Measurements from ENCODE around the gene ADRB1.

ADRB1 gene

GRCh38 chr10:114058297-114058696 is 14.6 kb downstream of the ADRB1 start:
- DNase-seq, result no peak

DNA sequence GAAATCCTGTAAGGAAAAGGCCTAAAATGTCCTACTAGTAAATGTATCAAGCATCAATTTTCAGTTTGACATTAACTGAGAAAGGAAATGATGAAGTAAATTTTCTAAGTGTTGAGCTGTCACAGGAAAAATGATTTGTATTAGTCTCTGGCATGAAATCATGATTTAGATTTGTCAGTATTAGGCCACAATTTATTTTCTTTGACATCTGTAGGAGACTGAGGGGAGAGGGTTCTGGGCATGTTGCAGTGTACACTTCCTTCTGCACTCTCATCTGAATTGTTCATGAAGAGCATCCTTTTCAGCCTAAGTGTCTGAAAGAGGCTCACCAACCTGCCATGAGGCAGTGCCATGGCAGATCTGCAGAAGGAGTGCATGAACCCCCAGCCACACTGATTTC is 15.9 kb downstream of the ADRB1 start:
- no peak for DNase-seq

DNA sequence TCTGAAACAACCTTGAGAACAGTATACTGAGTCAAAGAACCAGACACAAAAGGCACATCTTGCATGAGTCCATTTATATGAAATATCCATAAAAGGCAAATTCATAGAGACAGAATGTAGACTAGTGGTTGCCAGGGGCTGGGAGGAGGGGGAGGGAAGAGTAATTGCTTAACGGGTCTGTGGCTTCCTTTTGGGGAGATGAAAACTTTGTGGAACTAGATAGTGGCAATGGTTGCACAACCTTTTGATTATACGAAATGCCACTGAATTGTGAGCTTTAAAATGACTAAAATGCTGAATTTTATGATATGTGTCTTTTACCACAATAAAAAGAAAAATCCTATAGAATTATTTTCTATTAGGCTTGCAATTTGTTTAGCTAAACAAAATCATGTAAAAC is 16.8 kb downstream of the ADRB1 start:
- DNase-seq, result no peak

DNA sequence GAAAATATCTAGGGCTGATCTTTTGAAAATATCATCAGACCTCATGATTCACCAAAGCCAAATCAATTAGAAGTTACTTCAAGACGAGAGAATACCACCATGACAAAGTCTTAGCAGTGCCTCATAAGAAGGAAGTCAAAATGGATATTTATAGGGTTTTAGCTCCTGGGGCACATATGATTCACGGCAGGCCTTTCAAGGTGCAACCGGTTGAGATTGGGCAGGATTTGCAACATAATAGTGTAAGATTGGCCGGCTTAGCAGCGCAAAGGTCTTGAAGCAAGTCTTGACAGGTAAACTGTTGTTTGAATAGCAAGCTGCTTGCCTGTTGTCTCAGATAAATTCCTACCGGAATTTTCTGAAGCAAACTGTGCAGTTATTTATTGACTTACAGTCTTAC is 17.5 kb downstream of the ADRB1 start:
- no peak for DNase-seq

- DNase-seq, result no peak
Measured at GRCh38 chr10:114061789-114062188, 18.1 kb downstream of the ADRB1 start.

DNA sequence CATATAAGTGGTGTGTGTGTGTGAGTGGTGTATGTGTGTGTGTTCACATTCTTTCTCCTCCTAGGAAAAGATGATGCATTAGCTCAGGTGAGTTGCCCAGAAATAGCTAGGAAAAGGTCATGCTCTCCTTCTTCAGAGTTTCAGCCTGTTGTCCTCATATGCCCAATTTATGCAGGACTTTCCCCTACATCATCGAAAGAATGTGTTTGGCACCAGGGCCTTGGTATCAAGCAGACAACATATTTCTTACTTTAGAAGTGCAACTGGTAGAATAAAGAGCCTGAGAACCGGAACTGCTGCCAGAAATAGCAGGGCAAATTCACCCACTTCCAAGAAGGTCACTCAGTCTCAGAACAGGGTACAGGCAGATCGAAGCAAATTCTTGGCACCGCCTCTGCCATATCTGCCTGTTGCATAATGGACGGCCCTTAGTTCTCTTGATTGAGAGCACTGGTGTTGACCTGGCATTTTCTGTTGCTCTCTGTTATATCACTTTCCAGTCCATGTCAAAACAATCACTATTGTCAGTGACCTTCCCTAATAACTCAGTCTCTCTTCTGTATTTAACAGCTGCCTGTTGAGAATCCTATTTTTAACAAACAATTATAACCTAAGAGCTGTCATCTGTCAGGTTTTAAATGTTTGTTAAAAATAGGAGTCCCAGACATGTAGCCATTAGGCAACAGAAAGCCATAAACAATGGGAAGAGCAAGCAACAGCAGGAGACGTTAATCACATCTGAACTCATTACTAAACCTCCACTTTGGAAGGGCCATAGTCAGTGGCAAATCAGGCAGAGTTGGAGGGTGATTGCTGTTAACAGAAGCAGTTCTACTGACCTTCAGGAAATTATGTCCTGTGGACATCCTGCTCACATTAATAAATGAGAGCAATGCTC is 20.7 kb downstream of the ADRB1 start:
- DNase-seq, result no peak

DNA sequence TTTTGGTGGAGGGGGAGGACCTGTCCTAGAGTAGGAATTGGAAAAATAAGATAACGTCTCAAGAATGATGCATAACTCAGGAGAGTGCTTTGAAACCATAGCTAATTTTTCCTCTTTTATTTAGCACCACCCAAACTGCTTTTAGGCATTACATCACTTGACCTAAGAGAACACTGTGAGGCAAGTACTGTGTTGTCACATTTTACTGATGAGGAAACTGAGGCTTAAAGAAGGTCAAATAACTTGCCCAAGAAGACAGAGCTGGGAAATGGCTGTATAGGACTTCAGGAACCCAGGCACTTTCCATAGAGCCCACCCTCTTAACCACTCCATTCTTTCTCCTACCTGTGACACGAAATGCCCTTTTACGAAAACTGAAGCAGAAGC is 21.4 kb downstream of the ADRB1 start:
- no peak for DNase-seq

- DNase-seq, result no peak
Measured at GRCh38 chr10:114068054-114068707, 24.5 kb downstream of the ADRB1 start.

DNA sequence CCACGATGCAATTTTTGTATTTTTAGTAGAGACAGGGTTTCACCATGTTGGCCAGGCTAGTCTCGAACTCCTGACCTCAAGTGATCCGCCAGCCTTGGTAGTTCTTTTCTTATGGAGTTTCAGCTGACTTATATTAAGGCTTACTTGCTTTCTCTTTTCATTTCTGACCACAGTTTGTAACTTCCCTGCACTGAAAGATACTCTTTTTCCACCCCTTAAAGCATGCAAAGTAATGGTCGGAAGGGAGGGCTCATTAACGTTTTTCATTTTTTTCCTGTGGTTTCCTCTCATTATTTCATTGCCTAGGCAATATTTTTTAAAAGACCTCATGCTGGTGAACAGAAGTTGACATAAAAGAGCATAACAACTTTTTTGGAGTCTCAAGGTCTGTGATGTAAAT is 27.0 kb downstream of the ADRB1 start:
- no peak for DNase-seq

GRCh38 chr10:114071178-114071577 is 27.5 kb downstream of the ADRB1 start:
- DNase-seq, result no peak

GRCh38 chr10:114073395-114074186 is 29.9 kb downstream of the ADRB1 start:
- no peak for DNase-seq

- DNase-seq, result no peak
Measured at GRCh38 chr10:114075093-114075492, 31.4 kb downstream of the ADRB1 start.

DNA sequence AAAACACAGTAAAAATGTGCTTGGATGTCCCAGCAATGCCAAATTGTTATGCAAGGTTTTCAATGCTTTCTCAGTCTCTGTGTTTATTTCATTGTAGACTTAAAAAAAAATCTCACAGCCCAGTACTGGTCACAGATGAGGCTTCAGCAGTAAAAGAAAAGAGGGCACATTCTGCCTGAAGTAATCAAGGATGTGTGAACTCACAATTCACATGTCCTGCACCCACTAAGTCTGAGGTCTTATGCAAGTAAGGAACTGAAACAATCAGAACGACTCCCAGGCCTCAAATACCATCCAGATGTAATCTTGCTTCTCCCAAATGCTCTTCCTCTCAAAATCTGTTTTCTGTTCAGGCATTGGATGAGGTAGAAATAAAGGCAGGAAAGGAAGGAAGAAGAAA is 33.7 kb downstream of the ADRB1 start:
- no peak for DNase-seq

GRCh38 chr10:114077815-114078219 is 34.2 kb downstream of the ADRB1 start:
- no peak for DNase-seq

DNA sequence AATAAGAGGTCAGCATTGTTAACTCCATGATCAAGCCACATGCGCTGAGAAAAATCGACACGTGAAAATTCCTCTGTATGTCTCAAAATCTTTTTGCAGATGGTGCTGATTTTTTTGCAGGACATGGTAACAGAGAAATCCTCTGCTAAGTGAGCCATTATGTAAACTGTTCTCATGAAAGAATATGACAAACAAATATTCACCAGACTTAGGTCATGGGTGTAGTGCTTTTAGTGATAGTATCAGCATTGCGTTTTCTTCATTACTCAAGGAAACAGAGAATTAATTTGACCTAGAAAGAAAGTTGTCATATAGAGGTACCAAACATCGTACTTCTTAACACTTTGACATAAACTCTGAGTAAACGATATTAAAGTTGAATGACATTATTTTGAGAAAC is 34.7 kb downstream of the ADRB1 start:
- DNase-seq, result no peak

DNA sequence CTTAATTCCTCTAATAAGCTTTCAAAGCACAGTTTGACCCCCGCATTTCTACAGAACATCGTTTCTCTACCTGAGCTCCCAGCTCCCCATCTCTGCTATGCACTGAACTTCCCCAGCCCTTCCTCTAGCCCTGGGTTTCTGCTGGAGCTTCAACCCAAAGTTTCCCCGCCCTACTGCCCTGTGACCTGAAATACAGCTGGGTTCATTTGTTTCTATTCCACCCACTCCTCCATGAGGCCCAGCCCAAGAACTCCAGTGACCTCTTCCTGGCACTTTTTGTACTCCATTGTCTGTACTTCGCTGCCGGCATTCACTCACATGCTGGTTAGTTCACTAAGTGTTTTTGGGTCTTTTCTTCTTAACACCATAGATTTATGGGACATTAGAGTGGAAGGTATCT is 35.8 kb downstream of the ADRB1 start:
- no peak for DNase-seq

- no peak for DNase-seq
Measured at GRCh38 chr10:114081911-114082583, 38.4 kb downstream of the ADRB1 start.

GRCh38 chr10:114083040-114083439 is 39.4 kb downstream of the ADRB1 start:
- no peak for DNase-seq

DNA sequence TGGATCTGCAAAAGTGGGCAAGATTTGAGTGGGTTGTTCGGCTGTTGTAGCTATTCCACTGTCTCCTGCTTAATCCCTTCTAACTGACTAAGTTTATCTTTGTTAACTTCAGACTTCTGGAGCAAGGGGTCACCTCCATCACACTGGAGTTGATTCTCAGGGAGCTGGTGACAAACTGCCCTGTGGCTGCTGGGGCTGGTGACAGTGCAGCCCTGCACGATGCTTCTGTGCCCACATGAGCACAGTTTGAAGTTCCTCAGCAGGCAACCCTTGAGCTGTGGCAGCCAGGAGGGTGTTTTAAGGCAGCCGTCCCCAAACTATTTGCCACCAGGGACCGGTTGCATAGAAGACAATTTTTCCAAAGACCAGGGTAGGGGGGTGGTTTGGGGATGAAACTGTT is 40.5 kb downstream of the ADRB1 start:
- DNase-seq, result peak; percentile 59

- no peak for DNase-seq
Measured at GRCh38 chr10:114087255-114087654, 43.6 kb downstream of the ADRB1 start.

GRCh38 chr10:114087655-114088054 is 44.0 kb downstream of the ADRB1 start:
- no peak for DNase-seq

DNA sequence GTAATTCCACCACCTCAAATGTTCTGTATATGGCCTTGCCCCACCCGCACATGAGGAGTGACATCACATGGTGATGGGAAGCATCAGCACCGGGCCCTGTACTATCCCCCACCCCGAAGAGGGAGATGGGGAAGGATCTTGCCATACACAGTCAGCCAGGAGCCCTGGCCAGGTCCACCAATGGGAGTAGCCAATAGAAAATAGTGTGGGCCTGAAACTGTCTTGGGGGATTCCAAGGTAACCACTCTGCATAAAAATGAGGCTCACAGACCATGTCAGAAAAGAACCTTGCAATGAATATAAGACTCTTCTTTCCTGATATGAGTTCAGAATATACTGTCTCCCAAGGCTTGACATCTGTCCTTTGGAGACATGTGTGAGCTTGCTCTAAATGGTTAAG is 51.1 kb downstream of the ADRB1 start:
- DNase-seq, result no peak
